ENCODE data around the gene DHX38. TPM values are rescaled to one million over a fixed set of nuclear protein-coding genes. Genes with fewer than 3 reads are reported as not detected.

The DHX38 gene
- total RNA-seq, 1 donor from 2014 or later: 81.7 TPM

DNA sequence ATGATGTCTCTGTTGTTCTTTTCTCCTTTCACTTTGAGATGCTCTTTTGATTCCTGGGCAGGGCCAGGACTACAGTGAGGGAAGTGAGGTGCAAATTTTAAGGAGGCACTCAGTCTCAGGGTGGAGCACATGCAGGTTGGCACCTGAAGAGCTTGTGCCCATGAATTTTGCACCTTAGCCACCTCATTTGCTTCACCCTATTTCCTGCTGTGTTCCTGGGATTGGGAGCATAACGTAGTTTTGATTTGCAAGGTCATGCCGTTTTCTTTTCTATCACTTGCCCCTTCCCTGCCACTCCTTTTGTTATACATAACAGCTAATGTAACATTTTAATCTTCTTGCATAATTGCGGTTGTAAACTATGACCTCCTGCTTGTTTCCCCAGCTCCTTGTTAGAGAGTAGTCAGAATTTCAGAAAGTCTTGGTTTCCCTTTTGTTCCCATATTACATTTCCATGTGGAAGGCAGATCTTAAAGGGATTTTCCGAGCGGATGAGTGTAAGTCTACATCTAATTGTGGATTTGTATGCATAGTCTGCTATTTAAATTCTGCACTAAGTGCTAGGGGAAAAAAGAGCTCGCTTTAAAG is 68.6 kb downstream of the DHX38 start:
- peaks cover 10% of the 10 kb centered on the region for H3K9me3 Mint-ChIP-seq (ENCODE audit: low read depth)
- no peak for DNase-seq (ENCODE audit: low spot score, unreplicated experiment)
- no peak overlapping the region for H3K4me3 Mint-ChIP-seq (ENCODE audit: low read depth)

More for the DNA sequence above, 68.6 kb downstream of the DHX38 start:
- H3K36me3 Mint-ChIP-seq (ENCODE audit: insufficient read depth): peaks cover 5% of the 10 kb centered on the region
- TF ChIP-seq, protein P1, sequence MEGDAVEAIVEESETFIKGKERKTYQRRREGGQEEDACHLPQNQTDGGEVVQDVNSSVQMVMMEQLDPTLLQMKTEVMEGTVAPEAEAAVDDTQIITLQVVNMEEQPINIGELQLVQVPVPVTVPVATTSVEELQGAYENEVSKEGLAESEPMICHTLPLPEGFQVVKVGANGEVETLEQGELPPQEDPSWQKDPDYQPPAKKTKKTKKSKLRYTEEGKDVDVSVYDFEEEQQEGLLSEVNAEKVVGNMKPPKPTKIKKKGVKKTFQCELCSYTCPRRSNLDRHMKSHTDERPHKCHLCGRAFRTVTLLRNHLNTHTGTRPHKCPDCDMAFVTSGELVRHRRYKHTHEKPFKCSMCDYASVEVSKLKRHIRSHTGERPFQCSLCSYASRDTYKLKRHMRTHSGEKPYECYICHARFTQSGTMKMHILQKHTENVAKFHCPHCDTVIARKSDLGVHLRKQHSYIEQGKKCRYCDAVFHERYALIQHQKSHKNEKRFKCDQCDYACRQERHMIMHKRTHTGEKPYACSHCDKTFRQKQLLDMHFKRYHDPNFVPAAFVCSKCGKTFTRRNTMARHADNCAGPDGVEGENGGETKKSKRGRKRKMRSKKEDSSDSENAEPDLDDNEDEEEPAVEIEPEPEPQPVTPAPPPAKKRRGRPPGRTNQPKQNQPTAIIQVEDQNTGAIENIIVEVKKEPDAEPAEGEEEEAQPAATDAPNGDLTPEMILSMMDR (IDR thresholded peaks at IDR 0.05; ENCODE audit: unreplicated experiment): no peak
- no peaks in the 10 kb centered on the region for H3K4me1 Mint-ChIP-seq (ENCODE audit: low read depth)
- H3K27ac Mint-ChIP-seq: no peak overlapping the region
- H3K27me3 Mint-ChIP-seq: peaks cover 7% of the 10 kb centered on the region

Other genes starting within 250 kb of the DHX38 start
- 28.5 and 28.6 TPM in 2 replicates for gene ATXN1L, start 247.9 kb upstream of the DHX38 start, total RNA-seq
- 32.3 and 32.6 TPM in 2 replicates for gene ZNF821, start 209.7 kb upstream of the DHX38 start, total RNA-seq
- gene IST1, start 198.3 kb upstream of the DHX38 start, total RNA-seq: 280 and 304 TPM in 2 replicates
- gene PKD1L3, start 93.4 kb upstream of the DHX38 start, total RNA-seq: 0.19 and 0.27 TPM in 2 replicates
- gene DHODH, start 85.1 kb upstream of the DHX38 start, total RNA-seq: 13.4 and 13.7 TPM in 2 replicates
- gene HP, start 39.3 kb upstream of the DHX38 start, total RNA-seq: not detected in 2 replicates
- gene HPR, start 30.6 kb upstream of the DHX38 start, total RNA-seq: 0.46 TPM in 1 of 2 replicates, not detected in the other
- 15.6 and 16.6 TPM in 2 replicates for gene TXNL4B, start 227 bp upstream of the DHX38 start, total RNA-seq
- 3.9 and 4.5 TPM in 2 replicates for gene PMFBP1, start 78.3 kb downstream of the DHX38 start, total RNA-seq

All from progenitor cell of endocrine pancreas (in vitro differentiated cells).